Tibial nerve (tissue), 4 donors: ENCODE measurements around the gene PPP1R3G. TPM values are rescaled to one million over a fixed set of nuclear protein-coding genes. Genes with fewer than 3 reads are reported as not detected.

Experiments used
- DNase-seq, 2 donors: peaks; one replicate each; pipeline ENCODE4 v3.0.0-alpha.2; 2019; ENCODE audit warnings: low spot score in 2 of 2
- H3K27ac ChIP-seq, 4 donors: fragments of 200-600 bp; sonication (generic) in 3 of 4; one replicate each; pipeline ENCODE4 v1.5.1; 2017 to 2019; ENCODE audit warnings: mild to moderate bottlenecking in 1 of 4
- H3K27me3 ChIP-seq, 2 donors: fragments of 200-600 bp; sonication (generic) in 1 of 2; one replicate each; pipeline versions ENCODE4 v1.5.1 to v1.6.0; 2017 to 2019
- H3K36me3 ChIP-seq, 3 donors: fragments of 200-600 bp; sonication (generic); one replicate each; pipeline ENCODE4 v1.5.1; 2018 to 2019
- H3K4me1 ChIP-seq, 4 donors: fragments of 200-600 bp; sonication (generic) in 3 of 4; one replicate each; pipeline ENCODE4 v1.5.1; 2017 to 2019
- H3K4me3 ChIP-seq, 4 donors: fragments of 200-600 bp; sonication (generic) in 3 of 4; one replicate each; pipeline ENCODE4 v1.5.1; 2017 to 2019; ENCODE audit warnings: mild to moderate bottlenecking in 1 of 4, moderate library complexity in 1 of 4
- H3K9me3 ChIP-seq, 4 donors: fragments of 200-600 bp; sonication (generic) in 3 of 4; one replicate each; pipeline ENCODE4 v1.5.1; 2017 to 2019
- CTCF ChIP-seq, 5 experiments: fragments of 200-600 bp in 3 of 5; fragments of 450-650 bp in 2 of 5; sonication (generic) in 3 of 5; IDR thresholded peaks; one replicate each; pipeline ENCODE4 v1.5.1; 2016 to 2019; ENCODE audit warnings: antibody characterized with exemption in 5 of 5, mild to moderate bottlenecking in 3 of 5, moderate library complexity in 2 of 5
- EP300 ChIP-seq, 2 donors: sonication (generic); formaldehyde crosslinking; IDR thresholded peaks; one replicate each; pipeline ENCODE4 v1.6.1; 2017; ENCODE audit warnings: antibody characterized with exemption in 2 of 2, mild to moderate bottlenecking in 1 of 2
- POLR2A ChIP-seq, 2 donors: fragments of 450-650 bp; IDR thresholded peaks; one replicate each; pipeline ENCODE4 v1.6.1; 2017; ENCODE audit warnings: antibody characterized with exemption in 2 of 2, mild to moderate bottlenecking in 2 of 2, moderate library complexity in 2 of 2
- WGBS, 2 donors: methylation state at CpG; one replicate each; pipeline ENCODE4 v1.1.5; 2018; 5-methylcytosine and 5-hydroxymethylcytosine counted together
- total RNA-seq, 4 donors: library from RNA; depleted of rRNA; stranded (reverse); fragments of >200 nt; gene quantifications; one replicate each; pipeline ENCODE4 v1.1.0, GENCODE V29; 2016

Gene PPP1R3G
- total RNA-seq, 4 donors from 2014 or later: 1.3 to 5.1 (median 2.1) TPM

GRCh38 chr6:5121956-5122355 is 36.8 kb downstream of the PPP1R3G start:
- Histone ChIP-seq H3K9me3 (no peaks in the 10 kb centered on the region), H3K4me1 (no peaks in the 10 kb centered on the region), H3K27me3 (no peaks in the 10 kb centered on the region), H3K27ac (no peak overlapping the region), H3K4me3 (no peak overlapping the region), H3K36me3 (no peaks in the 10 kb centered on the region)
- no peak for DNase-seq
- TF ChIP-seq CTCF (IDR thresholded peaks at IDR 0.05) (no peak), EP300 (IDR thresholded peaks at IDR 0.05) (no peak)
- 94 to 95% methylated on average over 7 of the region's 7 CpGs for WGBS, 2 donors

GRCh38 chr6:5122504-5123112 is 37.5 kb downstream of the PPP1R3G start:
- Histone ChIP-seq H3K4me1 (no peaks in the 10 kb centered on the region), H3K27ac (no peak overlapping the region), H3K27me3 (no peaks in the 10 kb centered on the region), H3K9me3 (no peaks in the 10 kb centered on the region), H3K4me3 (no peak overlapping the region), H3K36me3 (no peaks in the 10 kb centered on the region)
- DNase-seq: no peak
- TF ChIP-seq POLR2A (IDR thresholded peaks at IDR 0.05) (no peak), EP300 (IDR thresholded peaks at IDR 0.05) (no peak), CTCF (IDR thresholded peaks at IDR 0.05) (no peak)
- 85 to 89% methylated on average over 18 of the region's 18 CpGs for WGBS, 2 donors

GRCh38 chr6:5123296-5124143 is 38.4 kb downstream of the PPP1R3G start:
- no peak for DNase-seq
- no peak for TF ChIP-seq CTCF (IDR thresholded peaks at IDR 0.05)
- TF ChIP-seq POLR2A (IDR thresholded peaks at IDR 0.05): no peak
- TF ChIP-seq EP300 (IDR thresholded peaks at IDR 0.05): no peak
- Histone ChIP-seq H3K27ac (no peak overlapping the region), H3K4me3 (no peak overlapping the region), H3K36me3 (no peaks in the 10 kb centered on the region), H3K27me3 (no peaks in the 10 kb centered on the region), H3K9me3 (no peaks in the 10 kb centered on the region), H3K4me1 (no peaks in the 10 kb centered on the region)
- 85 to 93% methylated on average over 20 of the region's 20 CpGs for WGBS, 2 donors

GRCh38 chr6:5124526-5124925 is 39.4 kb downstream of the PPP1R3G start:
- Histone ChIP-seq H3K36me3 (no peaks in the 10 kb centered on the region), H3K27me3 (no peaks in the 10 kb centered on the region), H3K4me1 (no peaks in the 10 kb centered on the region), H3K9me3 (no peaks in the 10 kb centered on the region), H3K27ac (no peak overlapping the region), H3K4me3 (no peak overlapping the region)
- no peak for DNase-seq
- WGBS, 2 donors: 90 to 98% methylated on average over 8 of the region's 8 CpGs
- no peak for TF ChIP-seq CTCF (IDR thresholded peaks at IDR 0.05)
- TF ChIP-seq EP300 (IDR thresholded peaks at IDR 0.05): no peak
- TF ChIP-seq POLR2A (IDR thresholded peaks at IDR 0.05): no peak
